ENCODE measurements around the gene ST7L. TPM values are rescaled to one million over a fixed set of nuclear protein-coding genes. Genes with fewer than 3 reads are reported as not detected.

Gene ST7L
- total RNA-seq, 2 donors from 2014 or later: 18.0 to 18.2 TPM

DNA sequence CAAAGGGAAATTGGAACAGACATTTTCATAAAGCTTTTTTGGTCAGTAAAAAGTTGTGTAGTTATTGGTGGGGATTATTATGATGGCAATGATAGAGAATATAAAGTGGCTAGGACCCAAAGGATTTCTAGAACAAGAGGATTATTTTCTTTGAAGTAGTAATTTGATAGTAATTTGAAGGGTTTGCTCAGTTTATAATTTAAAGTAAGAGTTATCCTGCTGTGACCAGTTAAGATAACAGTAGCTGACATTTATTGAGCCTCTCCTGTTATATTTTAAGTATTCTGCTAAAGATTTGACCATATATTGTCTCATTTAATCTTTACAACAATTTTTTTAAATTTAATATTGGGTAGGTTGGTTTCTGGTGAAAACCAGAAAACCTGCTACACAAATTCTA, 15.4 kb upstream of the ST7L start:
- peaks cover 27% of the 10 kb centered on the region for H3K36me3 Mint-ChIP-seq (ENCODE audit: low read depth)

DNA sequence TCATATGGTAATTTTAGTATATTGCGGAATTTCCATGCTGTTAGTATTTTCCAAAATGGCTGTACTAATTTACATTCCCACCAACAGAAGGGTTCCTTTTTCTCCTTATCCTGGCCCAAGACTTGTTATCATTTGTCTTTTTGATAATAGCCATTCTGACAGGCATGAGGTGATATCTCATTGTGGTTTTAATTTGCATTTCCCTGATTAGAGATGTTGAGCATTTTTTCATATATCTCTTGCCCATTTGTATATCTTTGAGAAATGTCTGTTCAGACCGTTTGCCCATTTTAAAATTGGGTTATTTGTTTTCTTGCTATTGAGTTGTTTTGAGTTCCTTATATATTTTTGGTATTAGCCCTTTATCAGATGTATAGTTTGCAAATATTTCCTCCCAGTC, 14.7 kb upstream of the ST7L start:
- Mint-ChIP-seq H3K27ac (no peak overlapping the region), H3K4me1 (peaks cover 19% of the 10 kb centered on the region), H3K27me3 (ENCODE audit: insufficient read depth) (no peaks in the 10 kb centered on the region), H3K4me3 (no peak overlapping the region), H3K36me3 (ENCODE audit: low read depth) (peaks cover 27% of the 10 kb centered on the region), H3K9me3 (no peaks in the 10 kb centered on the region)
- Histone ChIP-seq H3K27ac (ENCODE audit: low read depth, low read length) (no peak overlapping the region), H3K9ac (ENCODE audit: extremely low read depth, low read length, poor library complexity, severe bottlenecking) (no peak overlapping the region), H3K4me1 (ENCODE audit: control insufficient read depth, insufficient read depth, low read length) (peaks cover 5% of the 10 kb centered on the region), H3K36me3 (ENCODE audit: control insufficient read depth, insufficient read depth, low read length) (peaks cover 36% of the 10 kb centered on the region), H3K4me3 (ENCODE audit: low read length) (no peak overlapping the region), H3K9me3 (ENCODE audit: control insufficient read depth, low read length) (no peaks in the 10 kb centered on the region), H3K27me3 (ENCODE audit: control insufficient read depth, insufficient read depth, low read length, poor library complexity, severe bottlenecking) (no peaks in the 10 kb centered on the region)
- DNase-seq: no peak
- 85% methylated on average over 2 of the region's 2 CpGs; no CpG with 5 or more reads in 1 of the 2 experiments for WGBS, 2 experiments (ENCODE audit: insufficient coverage in 1 of 2, insufficient read length in 1 of 2)
- TF ChIP-seq, protein P1, sequence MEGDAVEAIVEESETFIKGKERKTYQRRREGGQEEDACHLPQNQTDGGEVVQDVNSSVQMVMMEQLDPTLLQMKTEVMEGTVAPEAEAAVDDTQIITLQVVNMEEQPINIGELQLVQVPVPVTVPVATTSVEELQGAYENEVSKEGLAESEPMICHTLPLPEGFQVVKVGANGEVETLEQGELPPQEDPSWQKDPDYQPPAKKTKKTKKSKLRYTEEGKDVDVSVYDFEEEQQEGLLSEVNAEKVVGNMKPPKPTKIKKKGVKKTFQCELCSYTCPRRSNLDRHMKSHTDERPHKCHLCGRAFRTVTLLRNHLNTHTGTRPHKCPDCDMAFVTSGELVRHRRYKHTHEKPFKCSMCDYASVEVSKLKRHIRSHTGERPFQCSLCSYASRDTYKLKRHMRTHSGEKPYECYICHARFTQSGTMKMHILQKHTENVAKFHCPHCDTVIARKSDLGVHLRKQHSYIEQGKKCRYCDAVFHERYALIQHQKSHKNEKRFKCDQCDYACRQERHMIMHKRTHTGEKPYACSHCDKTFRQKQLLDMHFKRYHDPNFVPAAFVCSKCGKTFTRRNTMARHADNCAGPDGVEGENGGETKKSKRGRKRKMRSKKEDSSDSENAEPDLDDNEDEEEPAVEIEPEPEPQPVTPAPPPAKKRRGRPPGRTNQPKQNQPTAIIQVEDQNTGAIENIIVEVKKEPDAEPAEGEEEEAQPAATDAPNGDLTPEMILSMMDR (conservative IDR thresholded peaks at IDR 0.05): no peak

More for the DNA sequence above, 15.4 kb upstream of the ST7L start:
- Histone ChIP-seq H3K9ac (ENCODE audit: extremely low read depth, low read length, poor library complexity, severe bottlenecking) (no peak overlapping the region), H3K4me1 (ENCODE audit: control insufficient read depth, insufficient read depth, low read length) (peaks cover 5% of the 10 kb centered on the region), H3K9me3 (ENCODE audit: control insufficient read depth, low read length) (peaks cover 5% of the 10 kb centered on the region), H3K27ac (ENCODE audit: low read depth, low read length) (no peak overlapping the region), H3K36me3 (ENCODE audit: control insufficient read depth, insufficient read depth, low read length) (peaks cover 33% of the 10 kb centered on the region), H3K27me3 (ENCODE audit: control insufficient read depth, insufficient read depth, low read length, poor library complexity, severe bottlenecking) (no peaks in the 10 kb centered on the region), H3K4me3 (ENCODE audit: low read length) (no peak overlapping the region)
- DNase-seq: no peak
- Mint-ChIP-seq H3K9me3 (no peaks in the 10 kb centered on the region), H3K27ac (no peak overlapping the region), H3K4me1 (peaks cover 19% of the 10 kb centered on the region), H3K4me3 (no peak overlapping the region), H3K27me3 (ENCODE audit: insufficient read depth) (no peaks in the 10 kb centered on the region)
- TF ChIP-seq, protein P1 (conservative IDR thresholded peaks at IDR 0.05): no peak

DNA sequence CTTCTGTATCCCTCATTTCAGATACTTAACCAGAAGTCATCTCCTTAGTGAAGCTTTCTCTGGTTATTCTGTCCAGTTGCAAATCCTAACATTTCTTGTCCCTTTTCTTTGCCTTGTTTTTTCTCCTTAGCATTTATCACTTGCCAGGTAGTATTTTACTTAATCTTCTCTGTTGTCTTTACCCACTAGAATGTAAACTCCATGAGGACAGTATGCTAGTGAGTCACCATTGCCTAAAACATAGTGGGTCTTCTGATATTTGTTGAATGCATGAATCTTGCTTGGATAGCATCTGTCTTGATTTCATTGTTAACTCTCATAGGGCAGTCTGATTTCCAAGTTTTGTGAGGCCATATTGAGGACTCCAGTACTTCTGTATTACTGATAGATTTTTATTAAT, 10.3 kb upstream of the ST7L start:
- H3K4me3 Mint-ChIP-seq: no peak overlapping the region
- H3K9me3 ChIP-seq (ENCODE audit: control insufficient read depth, low read length): no peaks in the 10 kb centered on the region
- no peak overlapping the region for H3K9ac ChIP-seq (ENCODE audit: extremely low read depth, low read length, poor library complexity, severe bottlenecking)
- no peak for DNase-seq
- no peak overlapping the region for H3K4me3 ChIP-seq (ENCODE audit: low read length)
- H3K4me1 ChIP-seq (ENCODE audit: control insufficient read depth, insufficient read depth, low read length): no peaks in the 10 kb centered on the region
- H3K4me1 Mint-ChIP-seq: peaks cover 10% of the 10 kb centered on the region
- H3K27ac ChIP-seq (ENCODE audit: low read depth, low read length): no peak overlapping the region
- TF ChIP-seq, protein P1 (conservative IDR thresholded peaks at IDR 0.05): no peak
- peaks cover 58% of the 10 kb centered on the region for H3K36me3 ChIP-seq (ENCODE audit: control insufficient read depth, insufficient read depth, low read length)
- H3K27me3 Mint-ChIP-seq (ENCODE audit: insufficient read depth): no peaks in the 10 kb centered on the region
- no peaks in the 10 kb centered on the region for H3K9me3 Mint-ChIP-seq
- H3K27ac Mint-ChIP-seq: no peak overlapping the region
- H3K36me3 Mint-ChIP-seq (ENCODE audit: low read depth): peaks cover 37% of the 10 kb centered on the region
- H3K27me3 ChIP-seq (ENCODE audit: control insufficient read depth, insufficient read depth, low read length, poor library complexity, severe bottlenecking): no peaks in the 10 kb centered on the region
